HUDEP-2 (cell line): ENCODE measurements around the gene XXYLT1.

Experiments
- DNase-seq, 76 experiments: peaks; one replicate each; lab custom pipeline; 2025; ENCODE audit not compliant: unreplicated experiment in 76 of 76; lab: John Stamatoyannopoulos, UW

The XXYLT1 gene

DNA sequence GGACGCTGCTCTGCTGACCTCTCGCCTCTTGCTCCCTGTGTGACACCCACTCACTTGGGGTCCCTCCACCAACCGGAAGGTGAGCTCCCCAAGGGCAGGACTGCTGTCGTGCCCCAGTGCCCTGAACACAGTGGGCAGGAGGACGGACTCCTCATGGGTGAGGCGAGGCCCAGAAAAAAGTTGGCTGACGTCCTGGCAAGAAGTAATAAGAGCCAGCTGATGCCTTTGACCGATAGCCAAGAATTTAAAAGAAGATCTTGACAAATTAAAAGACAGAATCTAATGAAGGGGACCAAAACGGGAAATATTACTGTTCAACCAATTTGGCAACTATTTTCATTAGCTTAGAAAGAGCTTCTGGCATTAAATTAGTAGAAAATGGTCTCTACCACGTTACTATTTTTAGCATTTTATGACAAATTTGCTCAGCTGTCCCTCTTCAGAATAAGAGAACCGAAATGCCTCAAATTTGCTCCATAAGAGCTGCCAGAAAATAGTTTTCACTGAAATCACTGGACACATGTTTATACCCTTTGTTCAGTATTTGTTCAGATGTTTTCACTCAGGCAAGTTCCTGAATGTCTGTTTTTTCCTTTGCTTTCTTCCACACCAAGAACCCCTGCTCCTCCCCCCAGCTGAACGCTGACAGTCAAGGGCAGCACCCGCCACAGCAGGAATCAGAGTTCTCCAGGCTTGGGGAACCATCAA, 60.5 kb downstream of the XXYLT1 start:
- no peak for DNase-seq

DNA sequence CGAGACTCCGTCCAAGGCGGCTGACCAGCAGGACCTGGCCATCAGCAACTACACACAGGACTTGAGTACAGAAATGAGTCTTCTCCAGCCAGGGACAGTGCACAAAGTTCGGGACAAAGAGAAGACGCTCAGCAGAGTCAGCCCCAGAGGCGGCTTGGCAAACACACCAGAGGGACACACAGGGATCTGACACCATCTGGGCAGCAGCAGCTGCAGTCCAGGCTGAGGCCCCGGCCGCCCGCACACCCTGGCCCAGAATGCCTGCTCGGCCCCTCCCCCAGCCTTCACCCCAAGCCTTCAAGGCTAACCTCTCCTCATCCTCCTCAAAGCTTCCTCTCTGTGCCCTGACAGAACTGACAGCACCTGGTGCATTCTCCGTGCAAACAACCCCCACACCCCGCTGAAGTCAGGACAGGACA, 61.1 kb downstream of the XXYLT1 start:
- no peak for DNase-seq

DNA sequence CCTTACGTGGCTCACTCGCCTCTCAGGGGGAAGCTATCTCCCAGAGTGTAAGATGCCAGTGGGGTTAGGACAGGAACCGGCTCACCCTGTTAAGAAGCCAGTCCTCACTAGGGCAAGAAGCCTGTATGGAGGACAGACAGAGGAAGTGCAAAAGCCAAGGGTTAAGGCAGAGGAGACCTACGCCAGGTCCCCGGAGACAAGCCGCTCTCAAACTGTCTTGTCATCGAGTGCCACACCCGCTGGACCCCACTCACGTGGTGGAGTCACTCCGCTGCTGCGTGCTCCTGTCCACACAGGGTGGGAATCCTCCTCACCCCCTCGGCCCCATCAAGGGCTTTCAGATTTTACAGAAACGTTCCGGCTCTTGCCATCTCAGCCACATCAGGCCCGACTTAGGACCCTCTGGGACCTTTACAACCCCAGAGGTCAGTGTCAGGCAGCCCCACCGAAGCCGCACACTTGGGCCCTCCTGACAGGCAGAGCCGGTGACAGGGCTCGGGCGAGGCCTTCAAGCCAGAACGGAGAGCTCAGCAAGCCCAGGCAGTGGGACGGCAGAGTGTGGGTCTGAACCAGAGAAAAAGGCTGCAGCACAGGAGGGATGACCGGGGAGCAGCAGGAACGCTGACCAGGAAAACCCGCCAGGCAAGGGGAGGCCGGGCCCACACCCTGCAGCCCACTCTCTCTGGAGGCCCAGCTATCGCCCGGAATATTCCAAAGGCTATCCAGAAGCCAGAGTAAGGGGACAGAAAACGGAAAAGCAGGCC, 61.7 kb downstream of the XXYLT1 start:
- no peak for DNase-seq

DNA sequence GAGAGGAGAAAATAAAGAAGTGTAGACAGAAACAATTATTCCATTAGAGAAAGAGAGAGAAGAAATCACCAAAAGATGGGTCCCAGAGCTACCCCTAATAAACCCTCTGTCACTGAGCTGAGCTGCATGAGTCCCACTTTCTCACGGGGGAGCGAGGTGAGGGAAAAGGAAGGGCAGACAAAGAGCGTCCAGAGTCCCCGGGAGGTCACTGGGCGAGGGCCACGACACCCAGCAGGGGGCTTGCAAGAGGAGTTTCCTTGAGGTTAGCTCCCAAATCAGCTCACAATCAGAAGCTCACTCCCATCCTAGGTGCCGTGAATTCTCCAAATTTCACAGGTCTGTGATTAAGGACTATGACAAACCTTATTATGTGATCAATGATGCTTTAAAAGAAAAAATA, 62.3 kb downstream of the XXYLT1 start:
- no peak for DNase-seq

DNA sequence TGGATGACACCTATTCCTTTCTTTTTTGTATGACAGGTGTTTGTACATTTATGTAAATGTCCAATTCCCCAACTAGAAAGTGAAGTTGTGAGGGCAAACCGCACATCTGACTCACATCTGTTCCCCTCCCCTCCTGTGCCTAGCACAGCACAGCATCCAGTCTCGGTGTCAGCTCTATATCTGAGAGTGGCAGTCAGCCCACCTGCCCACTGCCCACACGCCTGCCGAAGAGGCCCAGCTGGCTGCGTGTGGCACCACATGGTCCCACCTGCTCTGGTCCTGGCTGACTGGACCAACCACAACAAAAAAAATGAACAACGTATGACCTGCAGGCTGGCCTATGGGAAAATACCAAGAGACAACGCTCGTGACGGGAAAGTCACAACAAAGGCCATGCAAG, 62.8 kb downstream of the XXYLT1 start:
- no peak for DNase-seq

DNA sequence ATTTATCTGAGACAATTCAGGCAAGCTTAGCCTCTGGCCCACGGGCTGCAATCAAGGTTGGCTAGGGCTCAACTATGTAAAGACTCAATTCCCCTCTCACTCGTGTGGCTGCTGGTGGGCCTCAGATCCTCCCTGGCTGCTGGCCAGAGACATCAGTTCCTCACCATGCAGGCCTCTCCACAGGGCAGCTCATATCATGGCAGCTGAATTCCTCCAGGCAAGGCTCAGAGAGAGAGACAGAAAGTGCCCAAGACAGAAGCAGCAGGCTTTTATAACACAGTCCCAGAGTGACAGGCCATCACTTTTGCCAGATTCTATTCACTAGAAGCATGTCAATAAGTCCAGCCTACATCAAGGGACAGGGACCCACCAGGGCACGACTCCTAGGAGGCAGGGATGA, 63.2 kb downstream of the XXYLT1 start:
- DNase-seq, result no peak

DNA sequence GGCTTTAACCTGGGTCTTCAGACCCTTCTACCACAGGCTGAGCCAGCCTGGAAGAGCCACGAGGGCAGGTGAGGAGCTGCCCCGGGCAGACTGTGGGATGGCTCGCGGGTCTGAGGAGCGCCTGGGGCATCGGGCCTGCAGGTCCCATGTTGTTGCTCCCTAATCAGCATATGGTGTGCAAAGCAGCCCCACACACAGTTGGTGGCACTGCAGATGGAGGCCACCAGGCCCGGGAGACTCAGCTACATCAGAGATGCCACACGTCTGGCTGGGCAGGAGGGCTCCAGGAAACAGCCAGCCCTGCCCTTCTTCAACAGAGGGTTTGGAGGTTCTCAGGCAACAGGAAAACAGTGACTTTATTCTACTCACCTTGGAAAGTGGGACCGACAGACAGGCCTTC, 63.9 kb downstream of the XXYLT1 start:
- DNase-seq, result no peak

DNA sequence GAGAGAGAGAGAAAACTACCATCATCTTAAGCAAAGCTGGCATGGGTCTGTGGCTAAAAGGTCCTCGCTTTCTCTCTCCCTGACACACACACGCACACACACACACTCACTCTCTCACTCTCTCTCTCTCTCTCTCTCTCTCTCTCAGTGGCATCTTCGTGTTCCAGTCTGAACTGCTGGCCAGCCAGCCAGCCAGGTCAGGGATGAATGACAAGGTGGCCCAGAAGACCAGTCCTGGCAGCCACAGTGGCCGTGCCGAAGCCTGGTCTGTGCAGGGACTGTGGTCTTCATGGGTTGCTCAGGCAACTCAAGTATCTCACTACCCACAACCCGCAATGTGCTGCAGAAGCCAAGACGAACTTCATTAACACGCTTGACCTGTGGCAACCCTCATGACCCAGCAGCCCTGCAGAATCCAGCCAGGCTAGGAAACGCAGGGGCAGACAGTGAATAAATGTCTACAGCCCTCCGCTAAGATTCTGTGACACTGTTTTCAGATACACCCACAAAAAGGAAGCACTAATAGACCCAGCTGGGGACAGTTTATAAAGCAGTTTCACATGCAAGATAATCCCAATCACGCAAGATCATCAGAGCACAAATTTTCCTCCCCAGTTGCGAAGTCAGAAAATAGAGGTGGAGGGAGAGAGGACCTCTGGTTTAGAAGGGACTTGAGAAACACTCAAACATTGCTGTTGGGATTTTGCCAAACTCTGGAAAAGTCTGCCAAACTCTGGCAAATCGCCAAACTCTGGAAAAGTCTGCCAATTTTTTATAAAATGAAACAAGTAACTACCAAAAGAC, 66.4 kb downstream of the XXYLT1 start:
- DNase-seq, result peak in 11 of 76 experiments; percentile 8 to 56 (median 23)

DNA sequence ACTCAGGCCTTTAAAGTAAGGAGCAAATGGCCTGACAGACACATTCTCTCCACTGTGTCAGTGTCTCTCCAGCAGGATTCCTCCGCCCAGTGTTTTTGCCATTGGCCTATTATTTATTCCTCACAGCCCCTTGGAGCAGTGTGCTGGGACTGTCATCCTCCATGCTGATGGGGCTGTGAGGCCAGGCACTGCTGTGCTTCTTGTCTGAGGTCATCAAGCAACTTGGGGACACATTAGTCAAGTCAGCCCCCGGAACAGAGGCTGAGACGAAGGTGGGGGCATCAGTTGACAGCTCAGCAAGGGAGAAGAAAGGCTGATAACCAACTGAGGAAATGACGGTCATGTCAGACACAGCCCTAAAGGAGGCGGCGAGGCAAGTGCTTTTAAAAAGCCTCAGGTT, 67.4 kb downstream of the XXYLT1 start:
- no peak for DNase-seq

DNA sequence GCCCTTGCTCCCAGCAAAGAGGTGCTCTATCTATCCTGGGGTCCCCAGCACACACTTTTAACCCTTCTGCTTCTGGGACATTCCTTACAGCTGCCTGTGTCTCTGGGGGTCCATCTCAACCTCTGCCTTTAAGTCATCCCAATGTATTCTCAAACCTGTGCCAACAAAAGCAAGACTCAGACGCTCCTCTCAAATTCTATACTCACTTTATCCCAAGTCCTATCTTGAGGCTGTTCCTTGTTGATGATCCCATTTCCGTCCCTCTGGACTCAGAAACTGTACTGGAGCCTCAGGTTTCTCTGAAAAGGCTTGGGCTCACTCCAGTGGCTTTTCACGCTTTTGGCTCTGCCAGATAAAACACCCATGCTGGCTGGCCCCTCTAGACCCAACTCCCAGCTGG, 69.7 kb downstream of the XXYLT1 start:
- DNase-seq, result no peak

DNA sequence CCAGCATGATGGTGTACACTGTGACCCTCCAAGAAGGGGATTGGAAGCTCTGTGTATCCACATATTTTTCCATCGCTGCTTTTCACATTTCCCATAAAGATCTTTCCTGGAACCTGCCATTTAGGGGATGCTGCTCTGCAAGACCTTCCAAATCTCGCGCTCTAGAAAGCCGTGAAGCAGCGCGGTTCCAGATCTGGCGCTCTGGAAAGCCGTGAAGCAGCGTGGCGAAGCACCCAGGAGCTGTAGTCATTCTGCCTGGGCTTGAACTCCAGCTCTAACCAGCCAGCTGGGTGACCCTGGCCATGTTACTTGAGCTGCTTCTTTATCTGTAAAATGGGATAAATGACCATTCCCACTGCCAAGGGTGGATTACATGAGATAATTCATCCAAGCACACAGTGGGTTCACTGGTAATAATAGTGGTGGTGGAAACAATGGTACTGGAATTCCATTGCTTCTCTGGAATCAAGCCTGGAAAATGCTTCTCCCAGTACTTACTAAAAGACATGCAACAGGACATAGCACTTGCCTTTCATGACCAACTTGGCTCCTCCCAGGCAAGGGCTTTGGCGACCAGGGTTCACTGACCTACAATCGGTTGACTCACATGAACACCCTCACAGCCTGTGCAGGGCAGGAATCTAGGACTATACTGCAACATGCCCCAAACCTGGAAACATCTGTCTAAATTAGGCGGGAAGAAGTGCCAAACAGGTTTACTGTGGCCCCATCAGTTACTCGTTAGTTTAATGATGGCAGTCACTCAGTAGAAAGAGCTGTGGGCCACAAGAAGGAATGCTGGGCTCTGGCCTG, 70.7 kb downstream of the XXYLT1 start:
- DNase-seq, result no peak

DNA sequence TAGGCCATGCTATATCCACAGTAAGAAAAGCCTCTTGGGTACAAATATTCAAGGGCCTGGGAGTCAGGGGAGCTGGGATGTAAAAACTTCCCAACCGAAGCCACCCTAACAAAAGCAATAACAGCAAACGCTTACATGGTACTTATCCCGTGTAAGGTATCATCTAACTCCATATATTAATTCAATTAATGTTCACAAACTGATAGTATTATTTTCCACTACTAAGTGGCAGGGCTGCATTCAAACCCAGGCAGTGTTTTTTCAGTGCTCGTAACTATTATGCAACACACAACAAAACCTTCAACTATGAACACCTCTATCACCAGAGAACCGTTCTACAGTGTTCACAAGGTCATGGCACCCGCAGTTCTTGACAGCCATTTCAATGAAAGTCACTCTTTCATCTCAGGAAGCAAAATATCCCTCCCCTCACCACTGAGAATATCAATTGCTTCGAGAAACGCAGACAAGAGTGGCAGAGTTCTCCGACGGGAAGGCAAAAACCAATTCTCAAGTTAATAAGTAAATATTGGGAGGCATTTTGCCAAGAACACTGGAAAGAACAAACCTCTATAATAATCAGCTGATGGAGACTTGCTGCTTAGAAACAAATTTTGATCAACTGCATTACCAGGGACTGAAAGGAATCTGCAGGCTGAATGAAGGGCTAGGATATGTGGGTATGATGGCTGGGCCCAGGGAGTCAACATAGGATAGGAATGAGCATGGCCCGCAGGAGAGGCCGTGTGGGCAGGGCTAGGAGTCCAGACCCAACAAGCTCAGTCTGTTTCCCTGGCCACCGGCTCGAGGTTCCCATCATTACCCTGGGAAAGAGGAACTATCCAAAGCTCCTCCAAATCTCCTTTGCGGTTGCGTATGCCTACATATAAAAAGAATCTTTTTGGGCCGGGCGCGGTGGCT, 72.3 kb downstream of the XXYLT1 start:
- DNase-seq, result no peak

DNA sequence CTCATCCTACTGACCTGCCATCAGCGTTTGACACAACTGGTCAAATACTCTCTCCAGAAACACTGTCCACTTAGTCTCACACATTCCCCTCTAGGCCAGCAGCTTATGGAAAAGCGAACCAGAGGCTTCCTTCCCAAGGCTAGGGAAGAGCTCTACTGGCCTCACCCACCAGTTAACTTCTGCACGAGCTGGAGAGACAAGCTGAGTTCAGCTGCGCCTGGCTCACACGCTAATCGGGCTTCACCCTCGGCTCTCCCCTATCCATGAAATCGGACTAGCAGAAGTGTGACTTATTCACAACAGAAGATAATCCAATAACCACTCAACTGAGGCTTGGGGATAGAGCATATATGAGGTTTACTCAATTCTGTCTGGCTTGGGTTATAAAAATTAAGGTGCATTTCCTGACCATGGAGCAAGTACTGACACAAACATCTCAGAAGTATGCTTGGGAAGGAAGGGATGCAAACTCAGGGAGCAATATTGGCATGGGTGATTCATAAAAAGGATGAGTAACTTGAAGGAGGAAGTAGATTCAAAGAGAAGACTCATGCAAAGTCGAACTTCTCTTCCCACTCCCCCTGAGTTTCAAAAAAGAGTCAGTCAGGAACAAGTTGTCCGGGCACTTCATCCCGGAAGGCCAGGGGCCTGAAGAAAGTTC, 73.1 kb downstream of the XXYLT1 start:
- DNase-seq, result no peak

DNA sequence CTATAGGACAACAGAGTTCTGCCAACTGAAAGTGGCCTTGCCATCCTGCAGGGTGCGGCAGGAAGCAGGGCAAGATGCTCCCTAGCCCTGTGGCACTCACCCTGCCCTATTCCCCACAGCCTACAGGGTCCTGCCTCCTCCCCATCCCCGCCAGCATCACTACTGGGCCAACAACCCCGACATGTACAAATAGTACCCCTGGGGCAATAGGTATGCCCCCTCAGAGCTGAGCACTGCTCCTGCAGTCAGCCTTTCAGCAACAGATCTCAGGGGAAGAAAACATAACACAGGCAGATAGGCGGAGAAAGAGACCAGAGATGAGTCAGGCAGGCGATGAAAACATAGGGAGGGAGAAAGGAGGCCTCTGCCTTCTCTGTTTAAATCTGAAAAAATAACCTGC, 74.7 kb downstream of the XXYLT1 start:
- DNase-seq, result no peak

DNA sequence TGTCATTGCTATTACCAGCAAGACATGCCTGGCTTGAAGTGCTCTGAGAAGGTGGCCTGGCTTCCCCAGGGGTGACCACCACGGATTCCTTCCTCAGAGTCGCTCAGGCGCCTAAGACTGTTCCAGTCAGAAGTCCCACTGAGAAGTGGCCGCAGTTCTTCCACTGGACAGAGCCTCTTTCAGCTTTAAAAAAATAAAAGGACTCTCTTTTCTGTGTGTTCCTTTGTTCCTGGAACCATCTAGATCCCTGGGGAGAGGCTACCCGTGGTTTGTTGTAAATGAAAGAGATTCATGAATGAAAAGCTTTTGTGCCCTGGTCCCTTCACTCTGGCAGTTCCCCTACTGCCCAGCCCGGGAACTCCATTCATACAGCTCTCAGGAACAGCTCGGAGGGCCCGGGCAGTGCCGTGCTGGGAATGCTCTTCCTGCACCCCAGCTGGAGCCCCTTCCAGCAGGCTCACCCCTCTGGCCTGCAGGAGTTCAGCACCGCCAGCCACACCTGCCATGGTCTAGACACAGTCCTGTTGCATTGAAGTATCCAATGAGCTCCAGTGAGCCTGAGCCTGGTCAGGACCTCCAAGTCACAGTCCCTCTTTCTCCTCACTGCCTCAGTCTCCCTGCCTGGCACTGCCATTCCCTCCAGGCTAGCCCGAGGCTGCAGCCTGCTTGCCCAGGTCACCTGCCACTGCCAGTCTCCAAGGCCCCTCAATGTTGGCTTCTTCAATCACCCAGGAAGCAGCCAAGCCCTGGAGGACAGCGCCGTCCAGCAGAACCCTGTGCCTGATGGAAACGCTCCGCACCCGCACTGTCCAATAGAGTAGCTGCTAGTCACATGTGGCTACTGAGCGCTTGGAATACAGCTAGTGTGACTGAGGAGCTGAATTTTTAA, 75.4 kb downstream of the XXYLT1 start:
- no peak for DNase-seq

DNA sequence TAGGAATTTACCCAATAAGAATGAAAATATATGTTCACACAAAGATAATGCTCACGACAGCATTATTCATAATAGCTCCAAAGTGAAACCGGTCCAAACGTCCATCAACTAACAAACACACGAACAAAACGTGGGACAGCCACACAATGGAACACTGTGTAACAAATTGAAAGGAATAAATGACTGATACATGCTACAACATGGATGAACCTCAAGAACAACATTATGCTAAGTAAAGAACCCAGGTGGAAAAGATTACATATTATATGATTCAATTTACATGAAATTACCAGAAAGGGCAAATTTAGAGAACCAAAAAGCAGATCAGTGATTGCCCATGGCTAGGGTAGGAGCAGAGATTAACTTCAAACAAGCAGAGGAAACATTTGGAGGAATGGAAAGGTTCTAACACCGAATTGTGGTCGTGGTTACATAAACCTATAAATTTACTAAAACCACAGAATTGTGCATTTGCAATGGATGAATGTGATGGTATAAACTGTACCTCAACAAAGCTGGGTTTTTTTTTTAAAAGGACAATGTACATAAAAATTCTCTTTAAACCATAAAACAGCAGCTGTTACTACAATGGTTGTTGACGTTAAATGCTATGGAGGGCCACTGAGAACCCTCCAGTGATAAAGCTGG, 76.3 kb downstream of the XXYLT1 start:
- no peak for DNase-seq

DNA sequence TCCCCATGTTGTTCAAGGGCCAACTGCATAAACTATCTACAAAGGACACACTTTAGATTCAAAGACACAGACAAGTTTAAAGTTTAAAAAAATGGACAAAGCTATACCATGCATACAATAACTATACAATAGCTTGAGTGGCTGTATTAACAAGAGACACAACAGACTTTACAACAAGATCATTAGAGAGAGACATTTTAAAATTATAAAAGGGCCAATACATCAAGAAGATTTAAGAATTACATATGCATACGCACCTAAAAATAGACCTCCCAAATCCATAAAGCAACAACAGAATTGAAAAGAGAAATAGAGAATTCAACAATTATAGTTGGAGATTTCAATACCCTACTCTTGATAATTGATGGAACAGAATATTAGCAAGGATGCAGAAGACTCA, 79.4 kb downstream of the XXYLT1 start:
- no peak for DNase-seq

DNA sequence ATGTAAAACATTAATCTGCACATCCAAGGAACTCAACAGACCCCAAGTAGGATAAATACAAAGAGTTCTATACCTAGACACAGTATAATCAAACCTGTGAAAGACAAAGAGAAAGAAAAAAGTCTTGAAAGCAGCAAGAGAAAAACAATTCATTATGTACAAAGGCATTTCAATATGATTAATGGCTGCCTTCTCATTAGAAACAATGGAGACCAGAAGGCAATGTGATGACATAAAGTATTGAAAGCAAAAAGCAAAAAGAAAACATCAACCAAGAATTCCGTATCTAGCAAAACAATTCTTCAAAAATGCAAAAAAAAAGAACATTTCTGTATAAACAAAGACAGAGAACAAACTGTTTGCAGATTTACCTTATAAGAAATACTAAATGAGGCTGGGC, 81.1 kb downstream of the XXYLT1 start:
- no peak for DNase-seq
